GM12878 (cell line): ENCODE results near the gene ADAM15. TPM values are rescaled to one million over a fixed set of nuclear protein-coding genes. Genes with fewer than 3 reads are reported as not detected.

ENCODE experiments used
- ATF7 ChIP-seq: fragments of 450-650 bp; IDR thresholded peaks from 2 replicates; pipeline ENCODE4 v1.6.1; 2016; ENCODE audit warnings: low read depth, mild to moderate bottlenecking
- BRCA1 ChIP-seq: IDR thresholded peaks from 2 replicates; pipeline ENCODE4 v1.6.1; 2011; ENCODE audit warnings: low read depth, low read length, improper control_type of control experiment
- CEBPZ ChIP-seq: fragments of 150-350 bp; IDR thresholded peaks from 2 replicates; pipeline ENCODE4 v1.6.1; 2016; ENCODE audit warnings: low read depth, low read length
- DPF2 ChIP-seq: fragments of 450-650 bp; IDR thresholded peaks from 2 replicates; pipeline ENCODE4 v1.6.1; 2017; ENCODE audit warnings: mild to moderate bottlenecking
- EZH2 ChIP-seq: IDR thresholded peaks from 2 replicates; pipeline ENCODE4 v1.6.1; 2012; ENCODE audit warnings: low read depth, mild to moderate bottlenecking, control low read depth, inconsistent platforms, low read length, borderline replicate concordance; ENCODE audit not compliant: control insufficient read depth
- GABPA ChIP-seq: IDR thresholded peaks from 2 replicates; pipeline ENCODE4 v1.6.1; 2014; ENCODE audit warnings: antibody characterized with exemption, low read depth, mild to moderate bottlenecking, inconsistent platforms
- HDAC6 ChIP-seq: fragments of 200-600 bp; sonication (generic); IDR thresholded peaks from one replicate; pipeline ENCODE4 v1.8.0; 2017; ENCODE audit warnings: antibody characterized with exemption; ENCODE audit not compliant: unreplicated experiment
- MEF2A ChIP-seq: IDR thresholded peaks from 2 replicates; pipeline ENCODE4 v1.6.1; 2011; ENCODE audit warnings: low read depth, mild to moderate bottlenecking, low read length, moderate library complexity; ENCODE audit not compliant: insufficient read depth
- NBN ChIP-seq: fragments of 450-650 bp; IDR thresholded peaks from 2 replicates; pipeline ENCODE4 v1.6.1; 2016
- NFYA ChIP-seq: IDR thresholded peaks from 2 replicates; pipeline ENCODE4 v1.6.1; 2011; ENCODE audit warnings: low read depth, mild to moderate bottlenecking, low read length, improper control_type of control experiment, borderline replicate concordance
- NR2C1 ChIP-seq: fragments of 450-650 bp; IDR thresholded peaks from 2 replicates; pipeline ENCODE4 v1.6.1; 2017; ENCODE audit warnings: antibody characterized with exemption, mild to moderate bottlenecking, moderate library complexity
- PAX5 ChIP-seq: IDR thresholded peaks from 2 replicates; pipeline ENCODE4 v1.6.1; 2011; ENCODE audit warnings: low read depth, low read length, borderline replicate concordance
- RB1 ChIP-seq: fragments of 450-650 bp; formaldehyde crosslinking; IDR thresholded peaks from 2 replicates; pipeline ENCODE4 v1.6.1; 2017; ENCODE audit warnings: mild to moderate bottlenecking, borderline replicate concordance
- RBBP5 ChIP-seq: fragments of 200-600 bp; sonication (generic); conservative IDR thresholded peaks from 2 replicates; pipeline ENCODE4 v1.6.1; 2016
- SREBF1 ChIP-seq: IDR thresholded peaks from 2 replicates; pipeline ENCODE4 v1.6.1; 2012; ENCODE audit warnings: mild to moderate bottlenecking, low read length
- TCF7 ChIP-seq: IDR thresholded peaks from 2 replicates; pipeline ENCODE4 v1.6.1; 2014; ENCODE audit warnings: antibody characterized with exemption, borderline replicate concordance
- ZSCAN29 ChIP-seq: fragments of 450-650 bp; IDR thresholded peaks from 2 replicates; pipeline ENCODE4 v1.6.1; 2017; ENCODE audit warnings: mild to moderate bottlenecking, moderate library complexity
- polyA plus RNA-seq, 11 experiments: library from polyadenylated mRNA; depleted of rRNA in 4 of 11; unstranded in 6 of 11; stranded (reverse) in 5 of 11; fragments of >200 nt; fragmentation: Nextera tagmentation in 4 of 11; fragmentation: Illumina TruSeq in 1 of 11; extraction: Ambion mirVana in 4 of 11; extraction: Trizol in 1 of 11; gene quantifications; 1 replicate in 1 of 11; 2 replicates in 10 of 11; pipeline versions ENCODE4 v1.2.1 to v1.2.3, GENCODE V29; 2011 to 2016; ENCODE audit warnings: inconsistent platforms in 2 of 11, missing spikeins in 2 of 11, low read depth in 1 of 11
- total RNA-seq, 4 experiments: library from RNA; depleted of rRNA in 3 of 4; stranded (reverse); fragments of >200 nt in 3 of 4; fragmentation: Illumina TruSeq in 1 of 4; extraction: Trizol in 1 of 4; gene quantifications; 2 replicates each; pipeline versions ENCODE4 v1.2.1 to v1.2.3, GENCODE V29; 2013 to 2021
- TF ChIP-seq, protein P1 (sequence below): fragments of 450-650 bp; IDR thresholded peaks from 2 replicates; pipeline ENCODE4 v1.6.1; 2017; ENCODE audit warnings: mild to moderate bottlenecking
- TF ChIP-seq, protein P2 (sequence below): fragments of 450-650 bp; IDR thresholded peaks from 2 replicates; pipeline ENCODE4 v1.6.1; 2014; ENCODE audit warnings: mild to moderate bottlenecking
- TF ChIP-seq, protein P3 (sequence below): fragments of 450-650 bp; formaldehyde crosslinking; IDR thresholded peaks from 2 replicates; pipeline ENCODE4 v1.4.0; 2022; ENCODE audit warnings: mild to moderate bottlenecking, moderate library complexity

ADAM15 gene
- total and polyA plus RNA-seq, 10 of the 15 experiments (the other 5 are each of a cell fraction or from before 2014, with no cell fraction given): 0.29 to 38.8 (median 14.7) TPM

DNA sequence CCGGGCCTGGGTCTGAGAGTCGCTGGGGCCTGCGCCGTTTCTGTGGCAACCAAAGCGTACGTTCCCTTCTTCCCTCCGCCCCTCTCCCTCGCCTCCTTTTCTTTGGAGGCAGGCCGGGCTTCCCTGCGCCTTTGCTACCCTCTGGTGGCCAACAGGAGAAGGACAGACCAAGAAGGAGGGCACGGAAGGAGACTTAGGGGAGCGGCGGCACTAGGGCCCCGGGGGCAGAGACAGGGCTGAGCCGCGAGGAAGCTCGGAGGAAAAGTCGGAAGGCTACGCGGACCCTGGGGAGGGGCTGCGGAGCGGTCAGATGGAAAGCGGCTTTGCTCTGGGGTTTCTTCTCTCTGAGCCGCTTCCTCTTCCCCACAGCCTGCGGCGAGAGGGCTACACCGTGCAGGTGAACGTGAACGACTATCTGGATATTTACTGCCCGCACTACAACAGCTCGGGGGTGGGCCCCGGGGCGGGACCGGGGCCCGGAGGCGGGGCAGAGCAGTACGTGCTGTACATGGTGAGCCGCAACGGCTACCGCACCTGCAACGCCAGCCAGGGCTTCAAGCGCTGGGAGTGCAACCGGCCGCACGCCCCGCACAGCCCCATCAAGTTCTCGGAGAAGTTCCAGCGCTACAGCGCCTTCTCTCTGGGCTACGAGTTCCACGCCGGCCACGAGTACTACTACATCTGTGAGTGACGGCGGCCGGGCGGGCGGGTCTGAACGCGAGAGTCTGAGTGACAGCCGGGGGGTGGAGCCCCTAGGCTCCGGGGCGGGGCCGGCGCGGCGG lies 33.8 kb downstream of the ADAM15 start (continued):
- TF ChIP-seq RB1 (peak; percentile 85; the same call in 1 of the 2 replicates), NBN (peak; percentile 96), SREBF1 (no peak), GABPA (no peak; the same call in 1 of the 2 replicates), MEF2A (no peak), ATF7 (0 out of 2 replicates have a peak, but pooled peaks have one; percentile 29), ZSCAN29 (peak; percentile 92), NR2C1 (no peak), HDAC6 (no peak), BRCA1 (no peak), PAX5 (no peak; the same call in 1 of the 2 replicates), EZH2 (no peak), RBBP5 (no peak), DPF2 (peak; percentile 99), TCF7 (no peak), CEBPZ (no peak), NFYA (no peak)
- TF ChIP-seq, protein P1, sequence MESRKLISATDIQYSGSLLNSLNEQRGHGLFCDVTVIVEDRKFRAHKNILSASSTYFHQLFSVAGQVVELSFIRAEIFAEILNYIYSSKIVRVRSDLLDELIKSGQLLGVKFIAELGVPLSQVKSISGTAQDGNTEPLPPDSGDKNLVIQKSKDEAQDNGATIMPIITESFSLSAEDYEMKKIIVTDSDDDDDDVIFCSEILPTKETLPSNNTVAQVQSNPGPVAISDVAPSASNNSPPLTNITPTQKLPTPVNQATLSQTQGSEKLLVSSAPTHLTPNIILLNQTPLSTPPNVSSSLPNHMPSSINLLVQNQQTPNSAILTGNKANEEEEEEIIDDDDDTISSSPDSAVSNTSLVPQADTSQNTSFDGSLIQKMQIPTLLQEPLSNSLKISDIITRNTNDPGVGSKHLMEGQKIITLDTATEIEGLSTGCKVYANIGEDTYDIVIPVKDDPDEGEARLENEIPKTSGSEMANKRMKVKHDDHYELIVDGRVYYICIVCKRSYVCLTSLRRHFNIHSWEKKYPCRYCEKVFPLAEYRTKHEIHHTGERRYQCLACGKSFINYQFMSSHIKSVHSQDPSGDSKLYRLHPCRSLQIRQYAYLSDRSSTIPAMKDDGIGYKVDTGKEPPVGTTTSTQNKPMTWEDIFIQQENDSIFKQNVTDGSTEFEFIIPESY: no peak
- TF ChIP-seq, protein P2, sequence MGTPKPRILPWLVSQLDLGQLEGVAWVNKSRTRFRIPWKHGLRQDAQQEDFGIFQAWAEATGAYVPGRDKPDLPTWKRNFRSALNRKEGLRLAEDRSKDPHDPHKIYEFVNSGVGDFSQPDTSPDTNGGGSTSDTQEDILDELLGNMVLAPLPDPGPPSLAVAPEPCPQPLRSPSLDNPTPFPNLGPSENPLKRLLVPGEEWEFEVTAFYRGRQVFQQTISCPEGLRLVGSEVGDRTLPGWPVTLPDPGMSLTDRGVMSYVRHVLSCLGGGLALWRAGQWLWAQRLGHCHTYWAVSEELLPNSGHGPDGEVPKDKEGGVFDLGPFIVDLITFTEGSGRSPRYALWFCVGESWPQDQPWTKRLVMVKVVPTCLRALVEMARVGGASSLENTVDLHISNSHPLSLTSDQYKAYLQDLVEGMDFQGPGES: no peak
- TF ChIP-seq, protein P3, sequence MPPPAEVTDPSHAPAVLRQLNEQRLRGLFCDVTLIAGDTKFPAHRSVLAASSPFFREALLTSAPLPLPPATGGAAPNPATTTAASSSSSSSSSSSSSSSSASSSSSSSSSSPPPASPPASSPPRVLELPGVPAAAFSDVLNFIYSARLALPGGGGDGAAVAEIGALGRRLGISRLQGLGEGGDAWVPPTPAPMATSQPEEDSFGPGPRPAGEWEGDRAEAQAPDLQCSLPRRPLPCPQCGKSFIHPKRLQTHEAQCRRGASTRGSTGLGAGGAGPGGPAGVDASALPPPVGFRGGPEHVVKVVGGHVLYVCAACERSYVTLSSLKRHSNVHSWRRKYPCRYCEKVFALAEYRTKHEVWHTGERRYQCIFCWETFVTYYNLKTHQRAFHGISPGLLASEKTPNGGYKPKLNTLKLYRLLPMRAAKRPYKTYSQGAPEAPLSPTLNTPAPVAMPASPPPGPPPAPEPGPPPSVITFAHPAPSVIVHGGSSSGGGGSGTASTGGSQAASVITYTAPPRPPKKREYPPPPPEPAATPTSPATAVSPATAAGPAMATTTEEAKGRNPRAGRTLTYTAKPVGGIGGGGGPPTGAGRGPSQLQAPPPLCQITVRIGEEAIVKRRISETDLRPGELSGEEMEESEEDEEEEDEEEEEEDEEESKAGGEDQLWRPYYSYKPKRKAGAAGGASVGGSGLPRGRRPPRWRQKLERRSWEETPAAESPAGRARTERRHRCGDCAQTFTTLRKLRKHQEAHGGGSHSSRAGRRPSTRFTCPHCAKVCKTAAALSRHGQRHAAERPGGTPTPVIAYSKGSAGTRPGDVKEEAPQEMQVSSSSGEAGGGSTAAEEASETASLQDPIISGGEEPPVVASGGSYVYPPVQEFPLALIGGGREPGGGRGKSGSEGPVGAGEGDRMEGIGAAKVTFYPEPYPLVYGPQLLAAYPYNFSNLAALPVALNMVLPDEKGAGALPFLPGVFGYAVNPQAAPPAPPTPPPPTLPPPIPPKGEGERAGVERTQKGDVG (CRISPR knock-in tag): no peak
